H9 (cell line): ENCODE measurements around the gene PKD2L1. TPM values are rescaled to one million over a fixed set of nuclear protein-coding genes. Genes with fewer than 3 reads are reported as not detected.

Source experiments
- DNase-seq: peaks from one replicate; pipeline ENCODE4 v3.0.0-alpha.2; 2017
- H2AFZ ChIP-seq: one replicate; pipeline ENCODE4 v1.6.1; 2013; ENCODE audit warnings: mild to moderate bottlenecking, low read length, control low read depth, moderate library complexity
- H2AK5ac ChIP-seq: 2 replicates; pipeline ENCODE4 v1.6.1; 2013; ENCODE audit warnings: low read length, control low read depth, mixed read lengths; ENCODE audit not compliant: insufficient read length
- H2BK120ac ChIP-seq: one replicate; pipeline ENCODE4 v1.6.1; 2013; ENCODE audit warnings: low read depth, mild to moderate bottlenecking, low read length, control low read depth, inconsistent platforms; ENCODE audit not compliant: poor library complexity, severe bottlenecking
- H2BK12ac ChIP-seq: 2 replicates; pipeline ENCODE4 v1.6.1; 2013; ENCODE audit warnings: low read length, control low read depth, mixed read lengths, low read depth; ENCODE audit not compliant: insufficient read length
- H2BK15ac ChIP-seq: 2 replicates; pipeline ENCODE4 v1.6.1; 2013; ENCODE audit warnings: low read depth, low read length, control low read depth
- H2BK20ac ChIP-seq: one replicate; pipeline ENCODE4 v1.6.1; 2013; ENCODE audit warnings: low read depth, mild to moderate bottlenecking, low read length, control low read depth, inconsistent platforms; ENCODE audit not compliant: poor library complexity, severe bottlenecking
- H2BK5ac ChIP-seq: 2 replicates; pipeline ENCODE4 v1.6.1; 2013; ENCODE audit warnings: low read length, control low read depth, mixed read lengths; ENCODE audit not compliant: insufficient read length
- H3K14ac ChIP-seq: 2 replicates; pipeline ENCODE4 v1.6.1; 2013; ENCODE audit warnings: low read length, control low read depth; ENCODE audit not compliant: insufficient read depth
- H3K18ac ChIP-seq: 2 replicates; pipeline ENCODE4 v1.6.1; 2013; ENCODE audit warnings: low read depth, mild to moderate bottlenecking, mixed read lengths, low read length, control low read depth; ENCODE audit not compliant: insufficient read length
- H3K23ac ChIP-seq: 2 replicates; pipeline ENCODE4 v1.6.1; 2013; ENCODE audit warnings: low read length, control low read depth, mixed read lengths, low read depth; ENCODE audit not compliant: insufficient read length
- H3K23me2 ChIP-seq: 2 replicates; pipeline ENCODE4 v1.6.1; 2013; ENCODE audit warnings: low read depth, mild to moderate bottlenecking, mixed read lengths, low read length, control low read depth; ENCODE audit not compliant: insufficient read length, poor library complexity, severe bottlenecking
- H3K27ac ChIP-seq: 2 replicates; pipeline ENCODE4 v1.5.1; 2013; ENCODE audit warnings: low read length, control low read depth, mixed read lengths, low read depth; ENCODE audit not compliant: insufficient read length
- H3K27me3 ChIP-seq: 2 replicates; pipeline ENCODE4 v1.6.1; 2013; ENCODE audit warnings: low read length, control low read depth, inconsistent platforms; ENCODE audit not compliant: insufficient read depth
- H3K4ac ChIP-seq: 2 replicates; pipeline ENCODE4 v1.6.1; 2013; ENCODE audit warnings: low read depth, mild to moderate bottlenecking, control low read depth, inconsistent platforms, low read length, moderate library complexity
- H3K4me1 ChIP-seq: 2 replicates; pipeline ENCODE4 v1.6.1; 2013; ENCODE audit warnings: low read length, control low read depth, inconsistent platforms; ENCODE audit not compliant: insufficient read depth
- H3K4me2 ChIP-seq: 2 replicates; pipeline ENCODE4 v1.6.1; 2013; ENCODE audit warnings: low read length, control low read depth, mixed read lengths; ENCODE audit not compliant: insufficient read length, insufficient read depth
- H3K56ac ChIP-seq: 2 replicates; pipeline ENCODE4 v1.6.1; 2013; ENCODE audit warnings: low read depth, mild to moderate bottlenecking, mixed read lengths, low read length, control low read depth; ENCODE audit not compliant: insufficient read length
- H3K79me1 ChIP-seq: 2 replicates; pipeline ENCODE4 v1.6.1; 2013; ENCODE audit warnings: low read depth, mild to moderate bottlenecking, moderate library complexity, low read length, control low read depth, inconsistent platforms; ENCODE audit not compliant: insufficient read depth, poor library complexity, severe bottlenecking
- H3K79me2 ChIP-seq: 2 replicates; pipeline ENCODE4 v1.6.1; 2013; ENCODE audit warnings: low read length, control low read depth, inconsistent platforms; ENCODE audit not compliant: insufficient read depth
- H3K9ac ChIP-seq: 2 replicates; pipeline ENCODE4 v1.6.1; 2013; ENCODE audit warnings: low read length, control low read depth, mixed read lengths; ENCODE audit not compliant: insufficient read length; ENCODE audit errors: extremely low read depth
- H3K9me3 ChIP-seq: one replicate; pipeline ENCODE4 v1.6.1; 2013; ENCODE audit warnings: low read depth, low read length, inconsistent platforms; ENCODE audit not compliant: control insufficient read depth
- H3T11ph ChIP-seq: one replicate; pipeline ENCODE4 v1.6.1; 2013; ENCODE audit warnings: mild to moderate bottlenecking, low read length, control low read depth, inconsistent platforms
- H4K20me1 ChIP-seq: one replicate; pipeline ENCODE4 v1.6.1; 2013; ENCODE audit not compliant: control insufficient read depth, insufficient read length, insufficient read depth
- H4K5ac ChIP-seq: 2 replicates; pipeline ENCODE4 v1.6.1; 2013; ENCODE audit warnings: low read depth, mild to moderate bottlenecking, mixed read lengths, low read length, control low read depth; ENCODE audit not compliant: insufficient read length
- H4K8ac ChIP-seq: replicated peaks from 2 replicates; pipeline ENCODE4 v1.6.1; 2013; ENCODE audit warnings: low read length, control low read depth, mixed read lengths, low read depth; ENCODE audit not compliant: insufficient read length
- H4K91ac ChIP-seq: 2 replicates; pipeline ENCODE4 v1.6.1; 2013; ENCODE audit warnings: low read depth, mild to moderate bottlenecking, moderate library complexity, mixed read lengths, low read length, control low read depth; ENCODE audit not compliant: insufficient read length
- H3K27ac Mint-ChIP-seq, 3 experiments: 2 replicates in 2 of 3; 3 replicates in 1 of 3; pipeline ENCODE4 v1.8.0; 2020 to 2021; ENCODE audit warnings: mixed read lengths in 3 of 3, mild to moderate bottlenecking in 1 of 3, moderate library complexity in 1 of 3
- H3K27me3 Mint-ChIP-seq: 2 replicates; pipeline ENCODE4 v1.8.0; 2021; ENCODE audit warnings: low read depth, mild to moderate bottlenecking, moderate library complexity, mixed read lengths
- H3K36me3 Mint-ChIP-seq, 3 experiments: 2 replicates in 2 of 3; 3 replicates in 1 of 3; pipeline ENCODE4 v1.8.0; 2020 to 2021; ENCODE audit warnings: low read depth in 3 of 3, mixed read lengths in 3 of 3; ENCODE audit not compliant: insufficient read depth in 1 of 3
- H3K4me1 Mint-ChIP-seq, 2 experiments: 2 replicates each; pipeline ENCODE4 v1.8.0; 2020; ENCODE audit warnings: mixed read lengths in 2 of 2
- H3K4me3 Mint-ChIP-seq, 2 experiments: 2 replicates in 1 of 2; 3 replicates in 1 of 2; pipeline ENCODE4 v1.8.0; 2020 to 2021; ENCODE audit warnings: mild to moderate bottlenecking in 2 of 2, mixed read lengths in 2 of 2, moderate library complexity in 1 of 2
- H3K9me3 Mint-ChIP-seq, 2 experiments: 2 replicates in 1 of 2; 3 replicates in 1 of 2; pipeline ENCODE4 v1.8.0; 2020; ENCODE audit warnings: mild to moderate bottlenecking in 2 of 2, mixed read lengths in 2 of 2, moderate library complexity in 1 of 2
- CTCF ChIP-seq: fragments of 200-600 bp; sonication (generic); conservative IDR thresholded peaks from 3 replicates; pipeline ENCODE4 v1.8.0; 2021; ENCODE audit warnings: antibody characterized with exemption, mild to moderate bottlenecking
- WGBS: extraction: QIAGEN DNeasy Blood & Tissue Kit; methylation state at CpG from one replicate; pipeline ENCODE4 v1.1.7; 2013; ENCODE audit warnings: missing lambda C conversion rate, low lambda C conversion rate, mixed read lengths; ENCODE audit not compliant: insufficient read length; ENCODE audit errors: extremely low coverage; 5-methylcytosine and 5-hydroxymethylcytosine counted together
- total RNA-seq: library from RNA; stranded (reverse); gene quantifications from 2 replicates; pipeline ENCODE4 v1.2.1, GENCODE V29; 2021

The PKD2L1 gene
- total RNA-seq, 1 experiment from 2014 or later, result 0.20 TPM

GRCh38 chr10:100253041-100253440, 77.0 kb downstream of the PKD2L1 start:
- no CpG with 5 or more reads among the region's 5 CpGs for WGBS
- no peak for TF ChIP-seq CTCF
- Histone ChIP-seq H3K27me3 (no peaks in the 10 kb centered on the region), H4K91ac (no peak overlapping the region), H2AFZ (no peak overlapping the region), H3K9me3 (no peaks in the 10 kb centered on the region), H2BK15ac (no peak overlapping the region), H3K14ac (no peak overlapping the region), H3T11ph (no peak overlapping the region), H4K8ac (no peak overlapping the region), H4K5ac (no peak overlapping the region), H3K18ac (no peak overlapping the region), H3K56ac (no peak overlapping the region), H4K20me1 (no peaks in the 10 kb centered on the region), H2AK5ac (no peak overlapping the region), H2BK5ac (no peak overlapping the region), H3K23me2 (no peaks in the 10 kb centered on the region), H3K79me2 (no peaks in the 10 kb centered on the region), H3K4me2 (no peak overlapping the region), H2BK120ac (no peak overlapping the region), H2BK12ac (no peak overlapping the region), H3K4ac (no peak overlapping the region), H3K79me1 (no peaks in the 10 kb centered on the region), H3K23ac (no peak overlapping the region), H3K4me1 (no peaks in the 10 kb centered on the region), H3K9ac (no peak overlapping the region), H3K27ac (no peak overlapping the region), H2BK20ac (no peak overlapping the region)
- H3K4me3 Mint-ChIP-seq, result no peak overlapping the region
- no peaks in the 10 kb centered on the region for H3K9me3 Mint-ChIP-seq
- peaks cover 25 to 77% (median 65%) of the 10 kb centered on the region in 3 experiments; a peak in 5 of 7 replicates for H3K36me3 Mint-ChIP-seq
- no peak overlapping the region for H3K27ac Mint-ChIP-seq
- H3K4me1 Mint-ChIP-seq, result no peaks in the 10 kb centered on the region
- no peak for DNase-seq
- no peaks in the 10 kb centered on the region for H3K27me3 Mint-ChIP-seq
